Measurements from ENCODE around the gene C18orf54.

The C18orf54 gene

GRCh38 chr18:54387631-54388030 is 29.9 kb downstream of the C18orf54 start:
- H3K4me2 ChIP-seq (ENCODE audit: low read length): no peak overlapping the region
- no peaks in the 10 kb centered on the region for H3K27me3 ChIP-seq (ENCODE audit: low read depth, low read length)
- H3K27ac ChIP-seq (ENCODE audit: low read length): no peak overlapping the region
- H3K4me3 ChIP-seq (ENCODE audit: low read length): no peak overlapping the region
- no peak overlapping the region for H3K9ac ChIP-seq (ENCODE audit: low read length)
- TF ChIP-seq CTCF (IDR thresholded peaks at IDR 0.05; ENCODE audit: low read depth, low read length): no peak
- no peak for TF ChIP-seq EZH2phosphoT487 (IDR thresholded peaks at IDR 0.05; ENCODE audit: low read depth)
- H3K79me2 ChIP-seq (ENCODE audit: low read length): no peaks in the 10 kb centered on the region
- H2AFZ ChIP-seq (ENCODE audit: low read depth, low read length): no peak overlapping the region
- H3K36me3 ChIP-seq (replicated peaks; ENCODE audit: low read depth, low read length): no peaks in the 10 kb centered on the region
- peaks cover 20% of the 10 kb centered on the region for H3K4me1 ChIP-seq (ENCODE audit: low read length)
- no peaks in the 10 kb centered on the region for H4K20me1 ChIP-seq (ENCODE audit: insufficient read depth, low read length)
- no peaks in the 10 kb centered on the region for H3K9me3 ChIP-seq (ENCODE audit: insufficient read depth, low read length)

- no peak overlapping the region for H3K4me3 ChIP-seq (ENCODE audit: low read length)
- TF ChIP-seq CTCF (IDR thresholded peaks at IDR 0.05; ENCODE audit: low read depth, low read length) (no peak), EZH2phosphoT487 (IDR thresholded peaks at IDR 0.05; ENCODE audit: low read depth) (no peak)
- H3K4me2 ChIP-seq (ENCODE audit: low read length): peak overlapping the region; percentile 15
- no peak overlapping the region for H3K27ac ChIP-seq (ENCODE audit: low read length)
- no peaks in the 10 kb centered on the region for H3K27me3 ChIP-seq (ENCODE audit: low read depth, low read length)
- no peaks in the 10 kb centered on the region for H4K20me1 ChIP-seq (ENCODE audit: insufficient read depth, low read length)
- peaks cover 20% of the 10 kb centered on the region for H3K4me1 ChIP-seq (ENCODE audit: low read length)
- H3K9ac ChIP-seq (ENCODE audit: low read length): no peak overlapping the region
- H3K36me3 ChIP-seq (replicated peaks; ENCODE audit: low read depth, low read length): no peaks in the 10 kb centered on the region
- no peaks in the 10 kb centered on the region for H3K9me3 ChIP-seq (ENCODE audit: insufficient read depth, low read length)
- H3K79me2 ChIP-seq (ENCODE audit: low read length): no peaks in the 10 kb centered on the region
- H2AFZ ChIP-seq (ENCODE audit: low read depth, low read length): peak overlapping the region; percentile 2; the same call in 1 of the 2 replicates
These were observed 30.8 kb downstream of the C18orf54 start for GRCh38 chr18:54388203-54389142.

GRCh38 chr18:54389143-54389505 is 31.4 kb downstream of the C18orf54 start:
- Histone ChIP-seq H3K4me3 (ENCODE audit: low read length) (no peak overlapping the region), H3K36me3 (replicated peaks; ENCODE audit: low read depth, low read length) (no peaks in the 10 kb centered on the region), H3K27me3 (ENCODE audit: low read depth, low read length) (no peaks in the 10 kb centered on the region), H3K9ac (ENCODE audit: low read length) (no peak overlapping the region), H4K20me1 (ENCODE audit: insufficient read depth, low read length) (no peaks in the 10 kb centered on the region), H2AFZ (ENCODE audit: low read depth, low read length) (0 out of 2 replicates have a peak overlapping the region, but pooled peaks have one; percentile 2), H3K79me2 (ENCODE audit: low read length) (no peaks in the 10 kb centered on the region), H3K27ac (ENCODE audit: low read length) (no peak overlapping the region), H3K4me1 (ENCODE audit: low read length) (peaks cover 20% of the 10 kb centered on the region), H3K9me3 (ENCODE audit: insufficient read depth, low read length) (no peaks in the 10 kb centered on the region), H3K4me2 (ENCODE audit: low read length) (peak overlapping the region; percentile 15; the same call in 1 of the 2 replicates)
- no peak for TF ChIP-seq CTCF (IDR thresholded peaks at IDR 0.05; ENCODE audit: low read depth, low read length)

- Histone ChIP-seq H4K20me1 (ENCODE audit: insufficient read depth, low read length) (no peaks in the 10 kb centered on the region), H3K9me3 (ENCODE audit: insufficient read depth, low read length) (no peaks in the 10 kb centered on the region), H3K4me2 (ENCODE audit: low read length) (no peak overlapping the region), H2AFZ (ENCODE audit: low read depth, low read length) (no peak overlapping the region), H3K36me3 (replicated peaks; ENCODE audit: low read depth, low read length) (no peaks in the 10 kb centered on the region), H3K9ac (ENCODE audit: low read length) (no peak overlapping the region), H3K4me3 (ENCODE audit: low read length) (no peak overlapping the region), H3K79me2 (ENCODE audit: low read length) (no peaks in the 10 kb centered on the region), H3K4me1 (ENCODE audit: low read length) (peaks cover 20% of the 10 kb centered on the region), H3K27ac (ENCODE audit: low read length) (no peak overlapping the region), H3K27me3 (ENCODE audit: low read depth, low read length) (no peaks in the 10 kb centered on the region)
- TF ChIP-seq CTCF (IDR thresholded peaks at IDR 0.05; ENCODE audit: low read depth, low read length) (no peak), EZH2phosphoT487 (IDR thresholded peaks at IDR 0.05; ENCODE audit: low read depth) (no peak)
These were observed 33.1 kb downstream of the C18orf54 start for GRCh38 chr18:54390838-54391237.

All from OCI-LY3 (cell line).